Measurements from ENCODE around the gene ARF1.

Gene ARF1

GRCh38 chr1:228072658-228073043, 9.9 kb upstream of the ARF1 start (continued):
- TF ChIP-seq REST (tag by site-specific recombination; IDR thresholded peaks at IDR 0.05) = no peak

GRCh38 chr1:228073061-228073856, 9.2 kb upstream of the ARF1 start:
- Histone ChIP-seq H3K27ac (ENCODE audit: extremely low read depth, low read depth, low read length) (no peak overlapping the region), H3K9me3 (ENCODE audit: control insufficient read depth, insufficient read depth, low read depth, low read length) (no peaks in the 10 kb centered on the region), H3K36me3 (ENCODE audit: control insufficient read depth in 2 of 2, insufficient read depth in 1 of 2, low read length in 2 of 2) (no peaks in the 10 kb centered on the region), H3K4me1 (ENCODE audit: control insufficient read depth, insufficient read depth, low read length) (no peaks in the 10 kb centered on the region), H3K4me3 (ENCODE audit: low read depth, low read length) (no peak overlapping the region)
- CTCF ChIA-PET = interaction anchor here (0.6 to 2.4 kb wide), 3 partner anchors 69 to 339 kb away, joined by 3 to 27 read pairs (median 16); no protein-coding TSS in a partner anchor
- POLR2A ChIA-PET = interaction anchor here (1.0 kb wide), 1 partner anchor 9 kb away, joined by 4 read pairs; the partner anchor contains the start of gene ARF1
- TF ChIP-seq ZNF341 (tag by site-specific recombination; IDR thresholded peaks at IDR 0.05; ENCODE audit: low read depth) = no peak
- TF ChIP-seq PRDM4 (tag by site-specific recombination; IDR thresholded peaks at IDR 0.05) = no peak
- TF ChIP-seq GLIS2 (tag by site-specific recombination; IDR thresholded peaks at IDR 0.05) = peak; percentile 35; the same call in 1 of the 2 replicates

GRCh38 chr1:228073857-228074545, 8.5 kb upstream of the ARF1 start:
- TF ChIP-seq CTCF (tag by site-specific recombination; IDR thresholded peaks at IDR 0.05) (peak; percentile 37), ZNF514 (tag by site-specific recombination; IDR thresholded peaks at IDR 0.05) (no peak), ZNF645 (tag by site-specific recombination; IDR thresholded peaks at IDR 0.05) (0 out of 2 replicates have a peak, but pooled peaks have one; percentile 28)
- no peaks in the 10 kb centered on the region for H3K4me1 ChIP-seq (ENCODE audit: control insufficient read depth, insufficient read depth, low read length)
- H3K36me3 ChIP-seq (ENCODE audit: control insufficient read depth in 2 of 2, insufficient read depth in 1 of 2, low read length in 2 of 2) = no peaks in the 10 kb centered on the region
- CTCF ChIA-PET = interaction anchor here (0.6 to 2.4 kb wide), 3 partner anchors 70 to 338 kb away, joined by 3 to 27 read pairs (median 16); no protein-coding TSS in a partner anchor
- H3K9me3 ChIP-seq (ENCODE audit: control insufficient read depth, insufficient read depth, low read depth, low read length) = no peaks in the 10 kb centered on the region
- POLR2A ChIA-PET = interaction anchor here (0.8 to 1.0 kb wide), 2 partner anchors 8 to 11 kb away, joined by 3 to 4 read pairs; partner anchors contain the start of gene ARF1
- no peak overlapping the region for H3K4me3 ChIP-seq (ENCODE audit: low read depth, low read length)
- no peak overlapping the region for H3K27ac ChIP-seq (ENCODE audit: extremely low read depth, low read depth, low read length)

Data from HEK293 (cell line).